ENCODE measurements around the gene GNG10. TPM values are rescaled to one million over a fixed set of nuclear protein-coding genes. Genes with fewer than 3 reads are reported as not detected.

The GNG10 gene
- total and polyA plus RNA-seq, 9 of the 15 experiments (the other 6 are each of a cell fraction or from before 2014, with no cell fraction given): 13.1 to 37.8 (median 28.4) TPM

- TF ChIP-seq THAP7 (CRISPR knock-in tag; IDR thresholded peaks at IDR 0.05) (peak; percentile 67), ZNF512 (tag; IDR thresholded peaks at IDR 0.05) (no peak), SP1 (CRISPR knock-in tag; IDR thresholded peaks at IDR 0.05) (no peak; the same call in 1 of the 2 replicates), MAFG (tag; conservative IDR thresholded peaks at IDR 0.05) (no peak), E2F4 (CRISPR knock-in tag; IDR thresholded peaks at IDR 0.05; ENCODE audit: low read depth) (no peak), NR0B1 (IDR thresholded peaks at IDR 0.05; ENCODE audit: partially characterized antibody) (no peak), RBM17 (IDR thresholded peaks at IDR 0.05; ENCODE audit: borderline replicate concordance, low read depth, low read length) (no peak), MTA3 (IDR thresholded peaks at IDR 0.05; ENCODE audit: borderline replicate concordance) (peak; percentile 76; the same call in 1 of the 2 replicates), NFRKB (IDR thresholded peaks at IDR 0.05; ENCODE audit: low read depth) (no peak), HDGF (IDR thresholded peaks at IDR 0.05) (no peak), RNF2 (IDR thresholded peaks at IDR 0.05) (no peak), PRPF4 (IDR thresholded peaks at IDR 0.05; ENCODE audit: insufficient read depth, low read depth, low read length, poor library complexity, severe bottlenecking) (peak; percentile 52), NR2C1 (IDR thresholded peaks at IDR 0.05) (peak; percentile 80), NR2C1 (tag; IDR thresholded peaks at IDR 0.05) (peak; percentile 90), BCL6 (CRISPR knock-in tag; IDR thresholded peaks at IDR 0.05) (no peak), NRF1 (conservative IDR thresholded peaks at IDR 0.05 in 1 of 2, IDR thresholded peaks at IDR 0.05 in 1 of 2) (peak; percentile 96 to 97), NEUROD1 (IDR thresholded peaks at IDR 0.05; ENCODE audit: borderline replicate concordance, low read depth, low read length, partially characterized antibody) (no peak), ZBTB12 (CRISPR knock-in tag; IDR thresholded peaks at IDR 0.05) (peak; percentile 85), CC2D1A (IDR thresholded peaks at IDR 0.05) (no peak), ELF2 (CRISPR knock-in tag; IDR thresholded peaks at IDR 0.05) (no peak), PPARD (CRISPR knock-in tag; IDR thresholded peaks at IDR 0.05) (no peak), GATA2 (CRISPR knock-in tag; IDR thresholded peaks at IDR 0.05) (no peak), ZNF24 (IDR thresholded peaks at IDR 0.05) (no peak), POLR3A (IDR thresholded peaks at IDR 0.05; ENCODE audit: borderline replicate concordance, extremely low read depth, insufficient read depth, insufficient read length) (no peak)
Observed at GRCh38 chr9:111631214-111631971, 30.0 kb upstream of the GNG10 start, which contains the start of gene DNAJC25 (continued).

Data from K562 (cell line).